AML-193 (cell line): ENCODE results near the gene RALGPS1.

ENCODE experiments used
- DNase-seq, 2 experiments: peaks; one replicate each; lab custom pipeline; 2025; lab: John Stamatoyannopoulos, UW

RALGPS1 gene, protein sequence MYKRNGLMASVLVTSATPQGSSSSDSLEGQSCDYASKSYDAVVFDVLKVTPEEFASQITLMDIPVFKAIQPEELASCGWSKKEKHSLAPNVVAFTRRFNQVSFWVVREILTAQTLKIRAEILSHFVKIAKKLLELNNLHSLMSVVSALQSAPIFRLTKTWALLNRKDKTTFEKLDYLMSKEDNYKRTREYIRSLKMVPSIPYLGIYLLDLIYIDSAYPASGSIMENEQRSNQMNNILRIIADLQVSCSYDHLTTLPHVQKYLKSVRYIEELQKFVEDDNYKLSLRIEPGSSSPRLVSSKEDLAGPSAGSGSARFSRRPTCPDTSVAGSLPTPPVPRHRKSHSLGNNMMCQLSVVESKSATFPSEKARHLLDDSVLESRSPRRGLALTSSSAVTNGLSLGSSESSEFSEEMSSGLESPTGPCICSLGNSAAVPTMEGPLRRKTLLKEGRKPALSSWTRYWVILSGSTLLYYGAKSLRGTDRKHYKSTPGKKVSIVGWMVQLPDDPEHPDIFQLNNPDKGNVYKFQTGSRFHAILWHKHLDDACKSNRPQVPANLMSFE

DNA sequence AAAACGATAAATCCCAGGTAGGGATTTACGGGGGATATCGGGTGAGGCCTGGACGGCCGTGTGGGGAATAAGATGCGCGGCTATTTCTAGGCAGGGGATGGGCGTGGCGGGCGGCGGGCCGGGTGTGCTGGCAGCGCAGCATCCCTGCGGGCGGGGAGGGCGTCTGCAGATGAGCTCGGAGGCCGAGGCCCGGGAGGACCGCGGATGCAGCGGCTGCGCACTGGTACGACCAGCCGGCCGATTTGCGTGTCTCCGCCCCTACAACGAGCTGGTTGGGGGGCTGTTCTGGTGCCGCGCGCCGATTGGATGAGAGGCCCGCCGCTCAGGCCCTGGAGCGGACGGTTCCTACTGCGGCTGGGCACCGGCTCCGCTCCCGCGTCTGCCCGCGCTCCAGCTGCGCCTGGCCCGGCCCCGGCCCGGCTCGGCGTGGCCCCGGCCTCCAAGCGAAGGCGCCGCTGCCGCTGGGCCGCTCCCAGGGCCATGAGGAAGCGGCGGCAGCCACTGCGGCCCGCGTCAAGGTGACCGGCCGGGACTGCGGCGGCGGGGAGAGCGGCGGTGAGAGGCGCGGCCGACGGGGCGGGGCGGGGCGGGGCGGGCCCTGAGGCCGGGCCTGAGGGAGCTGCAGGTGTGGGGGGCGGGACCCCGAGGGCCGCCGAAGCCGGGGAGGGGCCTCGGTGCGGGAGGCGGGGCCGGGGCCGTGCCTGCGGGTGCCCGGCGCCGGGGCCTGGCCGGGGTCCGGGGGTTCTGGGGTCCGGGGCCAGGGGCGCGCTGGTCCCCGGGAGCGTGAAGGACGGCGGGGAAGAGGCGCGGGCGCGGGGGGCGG is at the start of gene RALGPS1:
RALGPS1 (plus strand) TSS at position 325 of the 823 bp plus-strand sequence. CDS start 47,508 bp downstream, outside the sequence.
- DNase-seq: peak; percentile 79 to 87

DNA sequence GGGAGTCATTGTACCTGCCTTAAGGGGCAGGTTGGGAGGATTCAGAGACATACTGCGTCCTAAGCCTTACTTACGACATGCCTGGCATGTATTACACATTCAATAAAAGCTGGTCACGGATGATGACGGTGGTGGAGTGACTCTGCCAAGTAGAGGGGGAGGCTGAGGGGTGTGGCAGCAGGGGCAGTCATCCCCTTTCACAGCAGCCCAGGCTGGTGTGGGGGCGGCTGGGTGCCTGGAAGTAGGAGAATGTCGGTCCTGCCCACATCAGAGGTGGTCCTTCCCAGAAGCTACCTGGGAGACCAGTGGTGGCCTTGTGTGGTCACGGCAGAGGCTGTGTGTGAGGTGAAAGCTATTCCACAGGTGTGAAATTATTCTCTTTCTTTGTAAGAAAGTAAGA is 45.2 kb upstream of the RALGPS1 start:
- DNase-seq: no peak

DNA sequence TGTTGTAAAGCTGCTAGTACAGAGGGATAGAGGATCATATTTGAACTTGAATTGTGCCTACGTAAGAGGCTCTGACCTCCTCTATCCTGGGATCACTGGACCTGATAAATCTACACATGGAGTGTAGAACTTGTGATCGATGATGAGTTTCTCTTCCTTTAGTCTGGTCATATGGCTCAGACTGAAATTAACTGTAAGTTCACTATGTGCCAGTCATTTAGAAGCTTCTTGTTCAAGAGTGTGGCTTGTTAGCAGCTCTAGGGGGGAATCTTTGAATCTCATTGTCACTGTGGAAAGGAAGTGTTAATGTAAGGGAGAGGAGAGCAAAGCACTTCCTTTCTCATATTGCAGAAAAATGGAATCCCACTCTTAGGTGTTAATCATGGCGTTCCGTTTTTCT is 42.1 kb upstream of the RALGPS1 start:
- no peak for DNase-seq

DNA sequence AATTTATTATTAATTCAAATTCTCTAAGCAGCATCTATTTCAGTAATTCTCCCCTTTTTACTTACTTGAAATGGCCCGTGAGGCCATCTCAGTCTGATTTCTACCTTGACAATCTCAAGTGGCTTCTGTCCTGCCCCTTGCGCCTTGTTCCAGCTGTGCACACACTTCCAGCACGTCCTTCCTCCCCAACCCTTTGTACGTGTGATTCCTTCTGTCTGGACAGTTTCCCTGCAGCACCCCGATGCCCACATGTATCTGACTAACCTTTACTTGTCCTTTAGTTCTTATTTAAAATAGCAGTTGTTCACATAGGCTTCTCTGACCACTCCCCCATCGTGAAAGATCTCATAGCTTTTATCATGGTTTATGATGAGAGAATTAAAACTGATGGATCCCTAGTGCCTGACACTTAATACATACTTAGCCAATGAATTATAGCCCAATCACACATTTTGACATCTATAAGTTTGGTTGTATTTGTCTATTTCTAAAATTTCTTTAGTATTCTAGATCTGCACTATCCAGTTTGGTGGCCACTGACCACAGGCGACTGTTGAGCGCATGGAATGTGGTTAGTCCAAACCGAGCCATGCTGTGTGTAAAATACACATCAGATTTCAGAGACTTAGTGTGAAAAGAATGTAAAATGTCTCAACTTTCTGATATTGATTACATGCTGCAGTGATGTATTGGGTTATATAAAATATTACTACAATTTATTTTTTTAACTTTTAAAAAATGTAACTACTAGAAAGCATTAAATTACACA is 39.9 kb upstream of the RALGPS1 start:
- no peak for DNase-seq

DNA sequence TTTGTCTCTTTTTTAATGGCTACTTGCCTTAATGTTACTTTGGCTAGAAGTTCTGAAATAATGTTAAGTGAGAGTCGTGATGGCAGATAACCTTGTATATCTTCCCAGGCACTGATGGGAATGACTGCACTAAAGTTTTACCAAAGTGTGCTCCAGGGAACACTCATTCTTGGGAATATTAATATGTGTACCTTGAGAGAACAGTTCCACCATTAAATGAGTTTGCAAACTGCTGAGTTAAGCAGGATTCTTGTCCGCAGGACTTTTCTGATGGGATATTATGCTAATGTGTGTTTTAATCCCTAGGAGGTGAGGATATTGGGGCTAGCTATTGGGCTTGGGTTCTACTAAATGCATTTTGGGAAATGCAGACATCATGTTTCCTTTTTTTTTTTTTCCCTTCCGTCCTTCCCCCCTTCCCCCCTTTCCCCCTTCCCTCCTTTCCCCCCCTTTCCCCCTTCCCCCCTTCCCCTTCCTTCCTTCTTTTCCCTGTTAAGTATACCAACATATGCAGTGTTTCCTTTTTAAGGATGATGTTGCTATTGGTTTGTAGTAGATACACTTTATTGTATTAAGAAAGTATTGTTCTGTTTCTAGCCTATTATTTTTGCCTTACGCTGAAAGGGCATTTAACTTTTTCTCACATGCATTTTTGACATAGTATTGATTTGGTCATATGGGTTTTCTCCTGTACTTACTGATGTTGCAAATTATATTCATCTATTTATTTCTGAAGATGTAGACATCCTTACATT is 38.6 kb upstream of the RALGPS1 start:
- no peak for DNase-seq

DNA sequence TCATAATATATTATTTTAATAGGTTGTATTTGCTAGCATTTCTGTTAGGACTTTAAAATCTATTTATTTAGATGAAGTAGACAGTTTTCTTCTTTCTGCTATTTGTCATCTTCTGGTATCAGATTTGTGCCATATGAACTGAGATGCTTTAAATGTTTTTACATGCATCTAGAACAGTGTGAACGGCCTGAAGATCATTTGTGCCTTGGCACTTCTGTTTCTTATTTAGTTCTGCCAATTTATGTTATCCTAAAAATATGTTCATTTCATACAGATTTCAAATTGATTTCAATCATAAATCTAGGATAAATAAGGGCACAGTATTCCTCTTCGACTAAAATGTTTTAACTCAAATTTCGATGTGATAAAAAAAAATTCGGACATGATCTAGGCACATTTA is 38.1 kb upstream of the RALGPS1 start:
- DNase-seq: no peak

DNA sequence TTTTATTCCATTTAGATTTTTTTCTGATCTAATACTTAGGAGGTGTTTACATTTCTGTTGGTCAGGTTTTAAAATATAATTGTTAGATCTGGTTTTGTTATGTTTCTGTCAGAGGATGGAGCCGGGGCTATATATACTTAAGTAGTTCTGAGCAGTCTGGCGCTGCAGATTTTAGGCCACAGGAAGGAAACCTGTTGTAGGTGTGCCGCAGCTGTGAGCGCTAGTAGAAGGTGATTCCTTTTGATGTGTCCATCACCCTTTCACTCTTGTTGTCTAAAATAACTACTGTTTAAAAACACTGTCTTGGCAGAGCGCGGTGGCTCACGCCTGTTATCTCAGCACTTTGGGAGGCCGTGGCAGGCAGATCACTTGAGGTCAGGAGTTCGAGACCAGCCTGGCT is 37.2 kb upstream of the RALGPS1 start:
- DNase-seq: no peak

DNA sequence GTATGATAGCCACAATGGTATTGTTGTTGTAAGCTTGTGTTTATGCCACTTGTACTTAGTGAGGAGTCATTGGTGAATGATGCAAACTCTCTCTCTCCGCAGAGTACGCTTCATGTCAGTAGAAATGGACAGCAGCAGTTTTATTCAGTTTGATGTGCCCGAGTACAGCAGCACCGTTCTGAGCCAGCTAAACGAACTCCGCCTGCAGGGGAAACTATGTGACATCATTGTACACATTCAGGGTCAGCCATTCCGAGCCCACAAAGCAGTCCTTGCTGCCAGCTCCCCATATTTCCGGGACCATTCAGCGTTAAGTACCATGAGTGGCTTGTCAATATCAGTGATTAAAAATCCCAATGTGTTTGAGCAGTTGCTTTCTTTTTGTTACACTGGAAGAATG is 35.3 kb upstream of the RALGPS1 start:
- DNase-seq: no peak

DNA sequence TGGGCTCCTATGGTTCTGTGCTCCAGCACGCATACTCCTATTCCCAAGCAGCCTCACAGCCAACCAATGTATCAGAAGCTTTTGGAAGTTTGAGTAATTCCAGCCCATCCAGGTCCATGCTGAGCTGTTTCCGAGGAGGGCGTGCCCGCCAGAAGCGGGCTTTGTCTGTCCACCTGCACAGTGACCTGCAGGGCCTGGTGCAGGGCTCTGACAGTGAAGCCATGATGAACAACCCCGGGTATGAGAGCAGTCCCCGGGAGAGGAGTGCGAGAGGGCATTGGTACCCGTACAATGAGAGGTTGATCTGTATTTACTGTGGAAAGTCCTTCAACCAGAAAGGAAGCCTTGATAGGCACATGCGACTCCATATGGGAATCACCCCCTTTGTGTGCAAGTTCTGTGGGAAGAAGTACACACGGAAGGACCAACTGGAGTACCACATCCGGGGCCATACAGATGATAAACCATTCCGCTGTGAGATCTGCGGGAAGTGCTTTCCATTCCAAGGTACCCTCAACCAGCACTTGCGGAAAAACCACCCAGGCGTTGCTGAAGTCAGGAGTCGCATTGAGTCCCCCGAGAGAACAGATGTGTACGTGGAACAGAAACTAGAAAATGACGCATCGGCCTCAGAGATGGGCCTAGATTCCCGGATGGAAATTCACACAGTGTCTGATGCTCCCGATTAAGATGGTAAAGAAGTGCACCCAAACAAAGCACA is 34.2 kb upstream of the RALGPS1 start:
- DNase-seq: no peak

DNA sequence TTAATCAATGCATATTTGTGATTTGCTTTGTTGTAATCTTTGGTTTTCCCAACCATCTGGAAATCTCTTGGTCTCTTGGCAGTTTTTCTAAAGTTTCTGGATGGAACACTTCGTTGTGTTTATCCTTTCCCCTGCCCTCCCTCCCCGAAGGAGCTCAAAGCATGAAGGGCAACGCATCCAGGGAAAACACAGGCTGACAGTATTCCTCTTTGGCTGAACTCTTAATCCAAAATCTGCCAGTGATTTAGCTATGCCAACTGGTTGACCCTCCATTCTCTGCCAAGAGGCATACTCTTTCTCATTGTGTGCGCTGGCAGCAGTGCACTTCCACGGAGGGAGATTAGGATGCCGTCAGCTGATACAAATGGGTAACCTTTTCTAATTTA is 33.6 kb upstream of the RALGPS1 start:
- no peak for DNase-seq

DNA sequence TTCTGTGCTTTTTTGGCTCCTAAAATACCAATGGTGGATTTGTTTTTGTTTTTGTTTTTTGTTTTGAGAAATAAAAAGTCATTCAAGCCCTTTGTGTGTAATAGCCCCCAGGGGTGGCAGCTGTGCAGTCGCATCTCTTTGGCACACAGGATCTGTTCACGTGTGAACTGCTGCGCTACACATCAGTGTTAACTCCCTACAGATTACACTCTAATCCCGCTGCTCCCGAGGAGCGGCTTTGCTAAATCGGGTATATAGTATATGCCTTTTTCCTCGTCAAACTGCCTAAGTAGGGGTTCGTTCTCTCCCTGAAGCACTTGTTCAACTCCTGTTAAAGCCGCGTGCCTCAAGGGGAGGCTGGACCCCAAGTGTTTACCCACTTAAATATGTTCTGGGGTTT is 31.8 kb upstream of the RALGPS1 start:
- no peak for DNase-seq

DNA sequence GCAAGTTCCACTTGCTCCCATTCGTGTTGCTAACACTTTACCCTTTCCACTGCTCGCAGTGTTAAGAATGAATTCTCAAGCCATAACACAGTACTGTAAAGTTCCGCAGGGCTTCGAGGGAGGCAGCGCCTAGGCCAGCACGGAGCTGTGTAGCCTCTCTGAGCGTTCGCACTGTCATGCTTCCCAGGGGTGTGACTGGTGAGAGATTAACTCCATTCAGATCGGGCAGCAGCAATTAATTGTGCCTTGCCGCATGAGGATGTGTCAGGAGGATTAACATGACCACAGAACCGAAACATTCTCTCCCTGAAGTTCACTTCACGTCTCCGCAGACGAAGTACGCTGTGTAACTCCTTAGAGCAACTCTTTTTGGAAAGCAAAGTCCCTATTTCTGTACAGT is 30.9 kb upstream of the RALGPS1 start:
- DNase-seq: no peak

DNA sequence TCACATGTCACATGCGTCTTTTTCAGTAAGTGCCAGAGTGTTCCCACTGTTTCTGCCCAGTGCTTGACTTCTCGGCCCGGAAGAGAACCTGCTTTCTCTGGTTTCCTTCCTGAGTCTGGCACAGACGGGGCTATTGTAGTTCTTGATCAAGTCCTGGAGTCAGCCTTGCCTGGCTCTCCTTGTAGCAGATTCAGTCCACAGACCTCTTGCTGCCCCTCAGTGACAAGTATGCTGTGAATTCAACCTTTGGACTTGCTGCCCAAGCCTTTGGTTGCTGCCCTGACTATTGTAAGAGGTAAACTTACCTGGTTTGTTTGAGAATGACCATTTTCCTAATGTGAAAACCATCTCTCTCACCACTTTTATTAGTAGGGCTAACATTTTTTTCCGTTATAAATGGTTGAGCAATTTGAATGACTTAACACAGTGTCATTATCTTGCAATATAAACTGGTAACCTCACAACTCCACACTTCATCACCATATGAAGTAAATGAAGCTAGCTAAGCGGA is 29.4 kb upstream of the RALGPS1 start:
- peak in 1 of 2 experiments; percentile 12 for DNase-seq

DNA sequence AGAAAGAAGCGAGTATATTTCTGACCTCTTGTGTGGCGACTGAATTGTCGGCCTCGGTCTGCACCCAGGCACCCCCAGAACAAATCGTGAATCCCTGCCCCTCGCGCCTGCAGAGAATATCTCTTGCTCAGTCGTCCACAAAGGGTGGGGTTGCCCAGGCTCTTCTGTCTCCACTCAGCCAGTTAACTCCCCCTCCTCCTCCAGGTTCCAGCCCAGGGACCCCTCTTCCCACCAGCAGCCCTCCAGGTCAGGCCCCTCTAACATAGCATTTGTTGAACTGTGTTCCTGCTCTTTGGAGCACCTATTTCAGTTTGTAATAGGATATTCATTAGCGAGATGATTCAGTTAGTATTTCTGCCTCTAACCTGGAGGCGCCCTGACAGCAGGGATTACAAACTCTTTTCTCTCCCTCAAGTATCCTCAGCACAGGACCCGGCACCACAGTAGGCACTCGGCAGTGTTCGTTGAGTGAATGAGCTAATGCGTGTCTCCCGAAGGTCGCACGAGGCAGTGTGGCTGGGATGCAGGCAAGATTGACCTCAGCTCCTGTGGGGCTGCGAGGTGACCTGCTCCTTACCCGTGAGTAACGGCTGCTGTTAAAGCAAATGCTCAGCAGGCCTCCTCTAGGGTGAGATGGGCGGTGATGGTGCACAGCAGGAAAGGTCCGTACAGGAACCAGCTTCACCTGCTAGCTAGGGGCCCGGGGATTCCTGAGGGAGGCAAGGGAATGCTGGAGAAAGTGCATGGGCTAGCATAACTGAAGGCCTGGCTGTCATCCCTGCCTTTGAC is 28.4 kb upstream of the RALGPS1 start:
- no peak for DNase-seq

DNA sequence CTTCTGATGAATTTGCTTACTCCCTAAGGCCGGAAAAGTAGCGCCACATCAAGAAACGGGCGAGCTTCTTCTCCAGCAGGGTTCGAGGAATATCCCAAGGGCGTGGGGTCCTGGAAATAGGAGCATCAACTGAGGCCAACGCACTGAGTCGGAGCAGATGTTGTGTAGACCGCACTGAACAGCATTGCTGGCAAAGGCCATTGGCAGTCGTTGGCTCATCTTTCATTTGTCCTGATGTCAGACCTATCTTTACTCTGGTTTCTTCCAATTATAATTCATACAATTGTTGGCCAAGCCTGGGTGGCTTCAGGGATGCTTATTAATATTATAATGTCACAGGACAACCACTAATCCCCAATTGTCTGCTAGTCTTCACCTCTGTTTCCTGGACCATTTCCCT is 27.7 kb upstream of the RALGPS1 start:
- no peak for DNase-seq

DNA sequence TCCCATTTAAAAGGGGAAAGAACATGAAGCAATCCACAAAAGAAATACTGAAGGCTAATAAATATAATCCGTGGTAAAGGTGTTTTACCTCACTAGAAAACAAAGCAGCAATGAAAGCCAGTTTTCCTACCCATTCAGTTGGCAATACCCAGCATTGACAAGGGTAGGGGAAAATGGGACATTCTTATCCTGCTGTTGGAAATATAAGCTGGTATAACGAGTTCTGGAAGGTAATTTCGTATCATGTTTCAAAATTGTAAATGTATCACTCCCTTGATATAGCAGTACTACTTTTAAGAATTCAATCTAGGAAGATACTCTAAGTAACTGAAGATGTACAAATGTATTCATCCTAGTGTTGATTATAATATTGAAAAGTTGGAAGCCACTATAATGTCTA is 22.9 kb upstream of the RALGPS1 start:
- no peak for DNase-seq

DNA sequence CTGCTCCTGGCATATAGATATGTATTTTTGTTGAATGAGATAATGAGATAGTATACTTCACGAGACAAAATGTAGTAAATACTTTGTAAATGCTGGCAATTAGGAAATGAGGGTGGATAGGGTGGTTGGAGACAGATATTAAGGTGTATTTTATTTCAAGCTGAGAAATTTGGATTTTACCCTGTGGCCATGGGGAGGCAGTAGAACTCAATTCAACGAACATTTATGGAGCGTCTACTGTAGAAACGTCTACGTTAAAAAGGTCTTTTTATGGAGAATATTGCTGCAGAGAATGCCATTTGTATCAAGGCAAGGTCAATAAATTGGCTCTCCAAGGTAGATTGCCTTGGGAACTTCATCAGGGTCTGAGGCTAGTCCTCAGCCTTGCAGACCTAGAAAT is 21.5 kb upstream of the RALGPS1 start:
- no peak for DNase-seq

DNA sequence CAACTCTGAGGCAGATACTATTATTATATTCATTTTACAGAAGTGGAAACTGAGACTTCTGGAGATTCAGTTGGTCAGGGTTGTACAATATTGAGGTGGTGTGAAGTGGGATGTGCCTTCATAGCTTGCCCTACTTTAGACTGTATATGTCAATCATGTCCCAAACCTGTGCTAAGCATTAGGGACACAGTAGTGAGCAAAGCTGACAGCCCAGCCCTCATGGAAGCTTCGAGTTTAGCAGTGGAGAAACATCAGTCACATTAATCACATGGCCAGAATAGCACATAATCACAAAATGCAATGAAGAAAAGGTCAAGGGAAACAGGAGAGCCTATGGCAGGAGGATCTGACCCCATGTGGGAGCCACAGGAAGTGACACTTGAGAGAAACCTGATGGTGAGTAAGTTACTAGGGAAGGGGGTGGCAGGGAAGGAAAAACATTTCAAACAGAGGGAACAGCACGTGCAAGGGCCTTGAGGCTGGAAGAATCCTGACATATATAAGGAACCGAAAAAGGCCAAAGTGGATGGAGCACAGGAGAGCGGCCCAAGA is 20.5 kb upstream of the RALGPS1 start:
- DNase-seq: no peak

DNA sequence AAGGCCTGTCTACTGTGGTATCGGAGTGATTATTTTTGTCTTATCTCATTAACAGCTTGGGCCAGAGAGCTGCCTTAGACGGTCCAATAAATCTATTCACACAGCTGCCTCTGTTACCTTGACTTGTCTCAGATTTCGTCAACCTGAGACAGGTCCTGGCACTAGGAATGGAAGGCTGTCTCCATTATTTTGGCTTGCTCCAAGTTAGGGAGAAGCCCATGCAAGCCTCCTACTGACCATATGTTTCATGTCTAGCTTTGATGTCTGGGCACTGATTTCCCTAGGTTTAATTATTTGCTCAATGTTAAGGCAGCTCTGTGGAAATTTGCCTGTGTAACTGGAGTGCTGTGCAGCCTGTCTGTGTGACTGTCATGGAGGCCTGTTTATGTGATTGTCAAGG is 12.4 kb upstream of the RALGPS1 start:
- no peak for DNase-seq
